ENCODE measurements around the gene RUFY1. TPM values are rescaled to one million over a fixed set of nuclear protein-coding genes. Genes with fewer than 3 reads are reported as not detected.
A peak's percentile ranks its signal among the peaks of the same experiment; 100 is the strongest.
"Not testable (repeated sequence)": the region's sequence is repeated elsewhere in the genome, so short reads cannot be mapped to it uniquely, and the experiment has no call there.

RUFY1 gene
- total RNA-seq, 2 donors from 2014 or later = 45.5 to 122 TPM

DNA sequence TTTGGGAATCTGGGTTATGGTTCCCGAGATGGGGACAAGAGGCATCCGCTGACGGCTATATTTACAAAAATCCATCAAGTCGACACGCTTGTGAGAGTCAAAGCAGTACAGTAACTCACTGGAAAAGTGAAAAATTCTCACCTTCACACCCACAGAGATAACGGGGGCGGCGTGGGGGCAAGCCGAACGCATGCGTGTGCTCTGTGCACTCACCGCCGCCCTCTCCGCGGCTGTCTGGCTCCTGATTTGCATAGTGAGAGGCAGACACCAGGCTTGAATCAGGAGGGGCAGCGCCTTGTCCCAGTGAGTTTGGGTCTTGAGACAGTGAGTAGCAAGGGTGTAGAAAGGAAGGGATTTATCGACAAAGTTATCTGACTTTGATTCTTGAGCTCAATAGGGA is 32.0 kb upstream of the RUFY1 start:
- H3K27me3 Mint-ChIP-seq = peaks cover 12% of the 10 kb centered on the region
- H3K36me3 Mint-ChIP-seq (ENCODE audit: low read depth); H3K4me3 Mint-ChIP-seq; DNase-seq; H3K4me1 Mint-ChIP-seq; H3K27ac Mint-ChIP-seq; H3K9me3 ChIP-seq (ENCODE audit: control insufficient read depth, low read length, poor library complexity, severe bottlenecking); ATAC-seq: not testable (repeated sequence)

DNA sequence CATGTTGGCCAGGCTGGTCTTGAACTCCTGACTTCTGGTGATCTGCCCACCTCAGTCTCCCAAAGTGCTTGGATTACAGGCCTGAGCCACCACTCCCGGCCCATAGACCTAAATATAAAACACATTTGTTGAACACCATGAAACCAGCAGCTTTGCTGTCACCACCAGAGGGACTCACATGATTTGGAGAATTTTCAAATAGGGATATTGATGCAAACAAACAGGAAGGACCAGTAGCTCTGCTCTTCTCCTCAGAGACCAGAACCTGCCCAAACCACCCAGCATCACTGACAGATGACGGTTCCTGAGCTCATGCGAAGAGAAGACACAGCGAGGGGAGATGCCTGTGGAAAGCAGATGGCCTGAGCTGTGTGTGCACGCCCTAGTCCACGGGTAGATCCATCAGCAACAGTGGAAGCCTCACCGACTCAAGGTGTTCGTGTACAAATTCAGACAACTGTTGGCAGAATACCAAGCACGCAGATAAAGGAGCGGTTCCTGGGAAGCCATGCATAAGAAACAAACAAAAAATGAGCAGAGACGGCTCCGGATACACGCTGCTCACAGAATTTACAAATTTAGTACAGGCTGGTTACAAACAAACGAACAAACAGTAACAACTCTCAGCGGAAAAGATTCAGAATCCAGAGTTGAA is 30.8 kb upstream of the RUFY1 start:
- H3K36me3 Mint-ChIP-seq (ENCODE audit: low read depth); H3K4me3 Mint-ChIP-seq; ATAC-seq; H3K9me3 ChIP-seq (ENCODE audit: control insufficient read depth, low read length, poor library complexity, severe bottlenecking); H3K27ac Mint-ChIP-seq; H3K4me1 Mint-ChIP-seq; DNase-seq: not testable (repeated sequence)
- H3K27me3 Mint-ChIP-seq = peaks cover 12% of the 10 kb centered on the region

DNA sequence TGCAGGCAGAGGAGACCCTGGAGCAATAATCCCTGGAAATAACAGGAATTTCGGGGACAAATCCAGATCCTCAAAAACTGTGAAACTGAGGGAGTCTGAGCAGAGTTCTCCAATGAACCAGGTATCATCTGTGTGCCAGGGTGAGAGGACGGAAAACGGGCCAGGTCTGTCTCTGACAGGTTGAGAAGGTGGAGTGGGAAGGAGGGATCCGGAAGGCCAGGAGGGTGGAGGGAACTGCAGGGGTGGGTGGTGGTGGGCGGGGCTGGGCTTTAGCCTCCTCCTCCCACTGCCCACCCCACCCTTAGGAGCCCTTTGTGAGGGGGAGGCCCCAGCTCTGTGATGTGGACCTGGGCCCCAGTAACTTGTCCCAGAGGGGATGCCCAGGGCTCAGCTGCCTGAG is 28.2 kb upstream of the RUFY1 start:
- not testable (repeated sequence) for H3K4me3 Mint-ChIP-seq; H3K27me3 Mint-ChIP-seq; H3K27ac Mint-ChIP-seq; H3K36me3 Mint-ChIP-seq (ENCODE audit: low read depth); DNase-seq; H3K4me1 Mint-ChIP-seq; H3K9me3 ChIP-seq (ENCODE audit: control insufficient read depth, low read length, poor library complexity, severe bottlenecking); ATAC-seq

DNA sequence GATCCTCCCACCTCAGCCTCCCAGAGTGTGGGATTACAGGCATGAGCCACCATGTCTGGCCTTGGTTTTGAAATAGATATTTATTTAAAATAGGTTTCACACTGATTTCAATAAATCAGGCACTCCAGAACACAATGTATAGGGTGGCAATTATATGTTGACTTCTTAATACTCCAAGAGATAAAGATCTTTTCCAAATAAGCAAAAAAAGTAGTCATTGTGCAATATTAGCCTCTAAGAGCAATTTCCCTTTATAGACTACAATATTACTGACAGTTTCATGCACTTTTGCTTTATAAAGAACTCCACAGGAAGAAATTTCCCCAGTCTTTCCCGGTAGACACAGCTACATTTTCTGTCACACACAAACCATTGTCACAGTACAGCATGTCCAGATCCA is 23.4 kb upstream of the RUFY1 start:
- H3K27ac Mint-ChIP-seq = no peak overlapping the region
- no peak for ATAC-seq
- no peaks in the 10 kb centered on the region for H3K36me3 Mint-ChIP-seq (ENCODE audit: low read depth)
- no peaks in the 10 kb centered on the region for H3K4me1 Mint-ChIP-seq
- no peak for DNase-seq
- H3K4me3 Mint-ChIP-seq = no peak overlapping the region
- no peaks in the 10 kb centered on the region for H3K27me3 Mint-ChIP-seq
- H3K9me3 ChIP-seq (ENCODE audit: control insufficient read depth, low read length, poor library complexity, severe bottlenecking) = no peaks in the 10 kb centered on the region

DNA sequence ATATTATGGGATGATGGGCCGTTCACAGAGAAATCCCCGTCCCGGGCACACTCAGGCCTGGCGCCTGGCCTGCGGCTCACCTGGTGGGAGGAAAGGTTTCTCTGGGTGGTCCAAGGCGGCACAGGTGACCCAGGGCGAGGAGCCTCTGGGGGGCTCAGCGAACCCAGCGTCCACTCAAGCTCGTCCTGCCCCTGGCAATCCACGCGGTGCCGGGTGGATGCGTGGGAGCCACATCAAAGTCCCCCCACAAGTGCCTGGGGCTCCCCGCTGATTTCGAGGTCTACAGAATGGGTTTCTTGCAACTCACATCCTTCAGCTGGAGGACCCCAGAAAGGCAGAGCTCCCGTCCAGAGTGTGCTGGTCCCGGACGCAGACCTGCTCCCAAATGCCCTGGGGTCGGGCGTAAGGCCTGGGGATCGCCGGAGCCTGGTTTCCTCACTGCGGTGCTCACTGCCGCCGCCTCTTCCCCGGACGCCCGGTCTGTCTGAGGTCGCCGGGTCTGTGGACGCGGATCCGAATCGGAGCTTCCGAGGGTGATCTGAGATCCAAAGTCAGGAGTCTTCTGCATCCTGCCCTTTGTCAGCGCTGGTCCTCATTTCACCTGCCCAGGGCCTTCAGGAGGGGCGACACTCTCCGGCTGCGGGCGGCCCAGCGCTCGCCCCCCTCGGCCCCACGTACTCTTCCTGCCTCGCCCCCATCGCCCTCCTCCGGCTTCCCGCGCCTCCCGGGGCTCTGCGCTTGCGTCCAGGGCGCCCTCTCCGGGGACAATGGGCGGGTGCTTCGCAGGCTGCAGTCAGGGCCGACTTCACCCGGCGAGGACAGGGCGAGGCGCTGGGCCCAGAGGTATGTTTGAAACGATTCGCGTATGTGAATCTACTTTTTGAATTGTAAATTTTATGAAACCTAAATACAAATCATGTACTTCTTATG is 20.0 kb upstream of the RUFY1 start:
- ATAC-seq (peak; percentile 90), DNase-seq (peak; percentile 24 to 39 (median 28))
- no peaks in the 10 kb centered on the region for H3K27me3 Mint-ChIP-seq
- no peaks in the 10 kb centered on the region for H3K36me3 Mint-ChIP-seq (ENCODE audit: low read depth)
- no peak overlapping the region for H3K27ac Mint-ChIP-seq
- H3K4me1 Mint-ChIP-seq = peaks cover 6% of the 10 kb centered on the region
- no peaks in the 10 kb centered on the region for H3K9me3 ChIP-seq (ENCODE audit: control insufficient read depth, low read length, poor library complexity, severe bottlenecking)
- peak overlapping the region; percentile 66 for H3K4me3 Mint-ChIP-seq

DNA sequence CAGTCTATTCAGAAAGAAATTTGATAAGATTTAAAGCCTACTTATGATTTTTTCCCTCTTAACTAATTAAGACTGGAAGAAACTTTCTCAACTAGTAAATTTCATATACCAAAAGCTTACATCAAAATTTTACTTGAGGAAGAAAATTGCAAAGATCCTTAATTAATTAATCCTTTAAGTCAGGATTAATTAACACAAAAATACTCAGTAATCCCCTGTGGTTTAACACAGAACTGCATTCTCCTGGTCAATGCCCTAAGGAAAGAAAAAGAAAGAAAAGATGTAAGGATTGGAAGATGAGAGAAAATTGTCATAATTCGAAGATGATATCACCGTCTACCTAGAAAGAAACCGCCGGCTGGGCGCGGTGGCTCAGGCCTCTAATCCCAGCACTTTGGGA is 17.3 kb upstream of the RUFY1 start:
- H3K4me3 Mint-ChIP-seq = no peak overlapping the region

DNA sequence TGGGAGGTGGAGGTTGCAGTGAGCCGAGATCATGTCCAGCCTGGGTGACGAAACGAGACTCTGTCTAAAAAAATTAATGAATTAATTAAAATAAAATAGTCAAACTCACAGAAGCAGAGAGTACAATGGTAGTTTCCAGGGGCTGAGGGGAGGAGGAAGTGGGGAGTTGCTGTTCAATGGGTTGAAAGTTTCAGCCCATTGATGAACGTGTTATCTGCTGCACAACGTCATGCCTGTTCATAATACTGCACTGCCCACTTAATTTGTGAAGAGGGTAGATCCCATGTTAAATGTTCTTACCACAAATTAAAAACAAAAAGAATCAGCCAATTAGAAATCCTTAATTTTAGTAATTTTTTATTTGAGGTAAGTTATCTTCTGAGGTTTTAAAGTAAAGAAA is 16.4 kb upstream of the RUFY1 start:
- no peaks in the 10 kb centered on the region for H3K9me3 ChIP-seq (ENCODE audit: control insufficient read depth, low read length, poor library complexity, severe bottlenecking)
- Mint-ChIP-seq H3K36me3 (ENCODE audit: low read depth) (peaks cover 3% of the 10 kb centered on the region), H3K27me3 (peaks cover 3% of the 10 kb centered on the region), H3K27ac (no peak overlapping the region), H3K4me1 (peaks cover 8% of the 10 kb centered on the region), H3K4me3 (no peak overlapping the region)
- ATAC-seq (peak; percentile 43), DNase-seq (no peak)

More for the DNA sequence above, 17.3 kb upstream of the RUFY1 start:
- no peaks in the 10 kb centered on the region for H3K36me3 Mint-ChIP-seq (ENCODE audit: low read depth)
- H3K27me3 Mint-ChIP-seq = no peaks in the 10 kb centered on the region
- no peak for ATAC-seq
- no peak overlapping the region for H3K27ac Mint-ChIP-seq
- no peak for DNase-seq
- peaks cover 8% of the 10 kb centered on the region for H3K4me1 Mint-ChIP-seq
- H3K9me3 ChIP-seq (ENCODE audit: control insufficient read depth, low read length, poor library complexity, severe bottlenecking) = no peaks in the 10 kb centered on the region

DNA sequence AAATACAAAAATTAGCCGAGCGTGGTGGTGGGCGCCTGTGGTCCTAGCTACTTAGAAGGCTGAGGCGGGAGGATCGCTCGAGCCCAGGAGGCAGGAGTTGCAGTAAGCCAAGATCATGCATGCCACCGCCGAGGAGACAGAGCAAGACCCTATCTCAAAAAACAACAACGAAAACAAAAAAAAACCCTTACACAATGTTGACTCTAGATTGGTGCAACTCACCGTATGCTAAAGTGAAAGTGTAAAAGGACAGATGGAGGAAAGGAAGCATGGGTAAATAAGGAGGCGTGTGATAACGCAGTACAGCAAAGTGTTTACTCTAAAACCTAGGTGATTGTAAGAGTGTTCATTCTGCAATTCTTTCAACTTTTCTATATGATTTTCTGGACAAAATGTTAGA is 15.9 kb upstream of the RUFY1 start:
- Mint-ChIP-seq H3K4me1 (peaks cover 8% of the 10 kb centered on the region), H3K27ac (no peak overlapping the region), H3K36me3 (ENCODE audit: low read depth) (peaks cover 5% of the 10 kb centered on the region), H3K27me3 (peaks cover 6% of the 10 kb centered on the region), H3K4me3 (peak overlapping the region; percentile 33)
- DNase-seq = no peak
- no peaks in the 10 kb centered on the region for H3K9me3 ChIP-seq (ENCODE audit: control insufficient read depth, low read length, poor library complexity, severe bottlenecking)
- no peak for ATAC-seq

DNA sequence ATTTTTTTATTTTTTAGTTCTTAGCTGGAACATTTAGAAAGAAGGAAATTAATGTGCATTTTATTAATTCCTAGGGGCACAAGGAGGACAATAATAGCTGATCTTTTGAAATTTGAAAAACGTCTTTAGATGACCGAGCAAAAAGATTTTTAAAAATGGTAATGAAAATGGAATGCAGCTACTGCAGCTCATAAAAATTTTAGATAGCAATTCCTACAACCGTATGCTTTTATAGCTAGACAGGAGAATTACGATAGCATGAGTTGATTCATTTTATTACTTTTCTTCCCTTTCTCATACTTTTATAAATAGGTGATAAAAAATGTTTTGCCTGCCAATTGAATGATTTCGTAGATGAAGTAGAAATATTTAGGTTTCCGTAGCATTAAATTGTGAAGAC is 13.7 kb upstream of the RUFY1 start:
- ATAC-seq (no peak), DNase-seq (no peak)
- peaks cover 6% of the 10 kb centered on the region for H3K27me3 Mint-ChIP-seq
- no peak overlapping the region for H3K27ac Mint-ChIP-seq
- peaks cover 8% of the 10 kb centered on the region for H3K4me1 Mint-ChIP-seq
- peaks cover 5% of the 10 kb centered on the region for H3K36me3 Mint-ChIP-seq (ENCODE audit: low read depth)
- H3K4me3 Mint-ChIP-seq = no peak overlapping the region
- H3K9me3 ChIP-seq (ENCODE audit: control insufficient read depth, low read length, poor library complexity, severe bottlenecking) = no peaks in the 10 kb centered on the region

DNA sequence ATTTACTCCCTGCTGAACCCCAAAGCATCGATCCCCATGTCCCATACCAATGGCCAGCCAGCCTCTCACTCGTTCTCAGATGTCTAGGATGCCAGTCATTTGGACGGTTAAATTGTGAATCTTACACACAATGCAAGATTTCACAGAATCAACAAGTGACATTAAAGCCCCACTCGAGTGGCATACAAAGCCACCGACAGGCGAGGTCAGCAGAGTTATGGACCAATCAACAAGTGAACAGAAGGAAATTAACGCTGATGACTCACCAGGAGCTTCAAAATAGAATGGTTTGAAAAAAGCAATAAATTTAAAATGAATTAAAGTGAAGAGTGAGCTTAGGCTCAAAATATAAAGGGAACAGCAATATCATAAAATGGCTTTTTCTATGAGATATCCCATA is 8.2 kb upstream of the RUFY1 start:
- Mint-ChIP-seq H3K4me1 (peaks cover 4% of the 10 kb centered on the region), H3K27ac (no peak overlapping the region), H3K4me3 (no peak overlapping the region), H3K27me3 (peaks cover 6% of the 10 kb centered on the region), H3K36me3 (ENCODE audit: low read depth) (peaks cover 5% of the 10 kb centered on the region)
- no peaks in the 10 kb centered on the region for H3K9me3 ChIP-seq (ENCODE audit: control insufficient read depth, low read length, poor library complexity, severe bottlenecking)
- no peak for ATAC-seq
- DNase-seq = no peak

DNA sequence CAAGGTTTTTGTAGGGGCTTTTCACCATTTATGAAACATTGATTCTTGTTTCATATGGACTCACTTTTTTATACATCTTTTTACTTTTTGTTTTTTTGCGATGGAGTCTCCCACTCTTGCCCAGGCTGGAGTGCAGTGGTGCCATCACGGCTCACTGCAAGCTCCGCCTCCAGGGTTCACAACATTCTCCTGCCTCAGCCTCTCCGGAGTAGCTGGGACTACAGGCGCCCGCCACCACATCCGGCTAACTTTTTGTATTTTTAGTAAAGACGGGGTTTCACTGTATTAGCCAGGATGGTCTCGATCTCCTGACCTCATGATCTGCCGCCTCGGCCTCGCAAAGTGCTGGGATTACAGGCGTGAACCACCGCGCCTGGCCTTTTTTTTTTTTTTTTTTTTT is 7.1 kb upstream of the RUFY1 start:
- not testable (repeated sequence) for H3K27me3 Mint-ChIP-seq, DNase-seq, ATAC-seq

DNA sequence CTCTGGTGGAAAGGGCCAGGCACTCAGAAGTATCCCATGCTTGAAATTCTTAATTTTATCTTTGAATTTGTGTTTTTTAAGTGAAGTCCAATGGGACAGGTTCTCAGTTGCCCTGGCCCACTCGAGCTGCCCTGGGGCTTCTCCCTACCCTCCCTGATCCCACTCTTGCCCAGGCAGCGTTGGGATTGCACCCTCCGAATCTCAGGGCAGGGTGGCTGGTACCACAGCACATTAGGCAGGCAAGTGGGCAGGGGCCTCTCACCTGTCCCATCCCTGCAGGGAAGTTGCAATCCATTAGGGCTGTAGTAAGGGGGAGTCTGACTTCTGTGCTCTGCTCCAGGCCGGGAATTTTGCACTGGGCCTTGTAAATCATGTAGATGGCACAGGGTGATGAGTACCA is 2.7 kb downstream of the RUFY1 start:
- H3K27me3 Mint-ChIP-seq = no peaks in the 10 kb centered on the region
- H3K27ac Mint-ChIP-seq = no peak overlapping the region
- H3K4me3 Mint-ChIP-seq = no peak overlapping the region
- peaks cover 26% of the 10 kb centered on the region for H3K4me1 Mint-ChIP-seq
- no peaks in the 10 kb centered on the region for H3K36me3 Mint-ChIP-seq (ENCODE audit: low read depth)
- DNase-seq = no peak
- no peak for ATAC-seq
- H3K9me3 ChIP-seq (ENCODE audit: control insufficient read depth, low read length, poor library complexity, severe bottlenecking) = no peaks in the 10 kb centered on the region

More for the DNA sequence above, 7.1 kb upstream of the RUFY1 start:
- H3K4me1 Mint-ChIP-seq; H3K27ac Mint-ChIP-seq; H3K36me3 Mint-ChIP-seq (ENCODE audit: low read depth); H3K9me3 ChIP-seq (ENCODE audit: control insufficient read depth, low read length, poor library complexity, severe bottlenecking); H3K4me3 Mint-ChIP-seq: not testable (repeated sequence)

DNA sequence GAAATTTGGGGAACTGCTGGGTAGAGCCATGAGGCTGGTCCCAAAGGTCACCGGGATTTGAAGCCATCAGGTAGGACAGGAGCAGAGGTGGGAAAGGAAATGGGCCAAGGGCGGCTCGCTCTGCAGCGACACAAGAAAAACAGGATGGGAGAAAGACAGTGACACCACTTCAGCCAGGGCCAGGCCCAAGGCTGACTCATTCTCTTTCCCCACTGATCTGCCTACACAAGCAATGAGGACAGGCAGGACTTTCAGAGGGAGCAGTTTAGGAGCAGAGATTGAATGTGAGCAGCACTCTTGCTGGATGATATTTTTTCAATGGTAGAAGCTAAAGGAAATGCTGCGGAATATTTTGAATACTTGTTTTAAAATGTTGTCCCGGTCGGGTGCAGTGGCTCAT is 3.5 kb downstream of the RUFY1 start:
- ATAC-seq (no peak), DNase-seq (no peak)
- Mint-ChIP-seq H3K4me3 (no peak overlapping the region), H3K36me3 (ENCODE audit: low read depth) (no peaks in the 10 kb centered on the region), H3K4me1 (peaks cover 30% of the 10 kb centered on the region), H3K27ac (peak overlapping the region; percentile 51), H3K27me3 (no peaks in the 10 kb centered on the region)
- H3K9me3 ChIP-seq (ENCODE audit: control insufficient read depth, low read length, poor library complexity, severe bottlenecking) = no peaks in the 10 kb centered on the region

Data from T-helper 17 cell (primary cell).